HL-60/S4 treated with phorbol 12-myristate 13-acetate at 8.2 ng/mL for 4 days and 3 days (cell line): ENCODE results near the gene ANTXR1.

ENCODE experiments used
- in situ Hi-C: fragments of 300-500 bp; cut with MboI; formaldehyde crosslinking; loops from 2 replicates; pipeline ENCODE4 v1.15.0; 2022; ENCODE audit warnings: low sequenced_read_pairs

ANTXR1 gene

DNA sequence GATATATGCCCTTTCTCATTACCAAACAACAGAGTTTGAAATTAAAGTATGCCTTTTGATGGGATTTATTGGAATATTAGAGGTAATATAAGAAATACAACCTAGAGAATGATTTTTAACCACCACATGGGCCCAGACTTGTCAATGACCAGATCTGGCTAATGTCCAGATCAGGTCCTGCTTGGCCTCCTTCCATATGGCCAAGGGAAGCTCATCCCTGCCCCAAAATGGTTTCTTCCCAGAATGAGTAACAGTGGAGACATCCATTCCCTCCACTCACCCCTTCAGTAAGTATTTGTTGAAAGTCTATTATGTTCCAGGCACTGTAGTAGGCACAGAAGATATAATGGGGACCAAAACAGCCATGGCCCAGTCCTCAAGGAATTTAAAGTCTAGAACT lies 54.9 kb downstream of the ANTXR1 start:
- in situ Hi-C loops, result no loop called here

DNA sequence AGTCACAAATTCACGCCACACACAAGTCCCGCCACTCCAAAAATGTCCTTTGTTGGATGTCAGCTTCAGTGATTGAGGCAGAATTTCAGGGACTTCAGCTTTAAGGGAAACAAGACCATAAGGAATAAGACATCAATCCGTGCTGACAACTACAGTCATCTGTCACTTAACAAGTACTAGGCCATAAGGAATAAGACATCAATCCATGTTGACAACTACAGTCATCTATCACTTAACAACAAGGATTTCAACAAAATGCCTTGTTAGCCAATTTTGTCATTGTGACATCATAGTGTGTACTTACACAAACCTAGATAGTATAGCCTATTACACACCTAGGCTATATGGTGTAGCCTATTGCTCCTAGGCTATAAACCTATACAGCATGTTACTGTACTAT lies 58.0 kb downstream of the ANTXR1 start:
- in situ Hi-C loops, result no loop called here

- in situ Hi-C loops, result no loop called here
These were observed 61.1 kb downstream of the ANTXR1 start for GRCh38 chr2:69073928-69074570.

DNA sequence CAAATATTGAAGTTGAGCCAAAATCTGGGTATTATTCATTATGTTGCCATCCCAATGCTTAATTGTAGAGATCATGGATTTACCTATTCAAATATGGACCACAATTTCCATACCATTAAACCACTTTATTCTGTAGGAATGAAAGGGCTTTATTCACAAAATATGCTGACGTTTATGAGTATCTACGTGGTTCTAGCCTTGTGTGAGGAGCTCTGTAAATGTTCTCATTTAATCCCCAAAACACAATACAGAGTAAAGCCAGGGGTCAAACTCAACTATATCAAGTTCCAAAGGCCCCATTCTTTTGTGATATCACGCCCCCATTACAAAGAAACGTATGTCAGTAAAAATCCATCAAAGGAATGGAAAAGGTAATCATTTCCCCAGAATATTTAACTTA lies 61.9 kb downstream of the ANTXR1 start:
- in situ Hi-C loops, result no loop called here

- in situ Hi-C loops, result no loop called here
These were observed 62.5 kb downstream of the ANTXR1 start for GRCh38 chr2:69075486-69075885.

DNA sequence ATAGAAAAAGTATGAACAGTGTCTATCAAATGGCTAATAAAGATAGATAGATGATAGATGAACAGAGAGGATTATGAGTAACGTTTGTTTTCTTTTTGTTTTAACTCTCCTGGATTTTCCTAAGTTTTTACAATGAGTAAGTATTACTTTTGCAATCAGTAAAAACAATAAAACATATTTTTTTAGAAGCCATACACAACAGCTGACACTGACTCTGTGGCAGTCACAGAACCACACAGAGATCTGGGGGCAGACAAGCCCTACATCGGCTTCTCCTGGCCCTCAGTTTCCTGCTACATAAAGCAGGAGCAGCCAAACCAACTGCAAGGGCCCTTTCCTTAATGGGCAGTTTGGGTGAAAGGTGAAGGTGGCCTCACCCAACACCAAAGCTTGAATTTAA lies 63.6 kb downstream of the ANTXR1 start:
- in situ Hi-C loops, result no loop called here

DNA sequence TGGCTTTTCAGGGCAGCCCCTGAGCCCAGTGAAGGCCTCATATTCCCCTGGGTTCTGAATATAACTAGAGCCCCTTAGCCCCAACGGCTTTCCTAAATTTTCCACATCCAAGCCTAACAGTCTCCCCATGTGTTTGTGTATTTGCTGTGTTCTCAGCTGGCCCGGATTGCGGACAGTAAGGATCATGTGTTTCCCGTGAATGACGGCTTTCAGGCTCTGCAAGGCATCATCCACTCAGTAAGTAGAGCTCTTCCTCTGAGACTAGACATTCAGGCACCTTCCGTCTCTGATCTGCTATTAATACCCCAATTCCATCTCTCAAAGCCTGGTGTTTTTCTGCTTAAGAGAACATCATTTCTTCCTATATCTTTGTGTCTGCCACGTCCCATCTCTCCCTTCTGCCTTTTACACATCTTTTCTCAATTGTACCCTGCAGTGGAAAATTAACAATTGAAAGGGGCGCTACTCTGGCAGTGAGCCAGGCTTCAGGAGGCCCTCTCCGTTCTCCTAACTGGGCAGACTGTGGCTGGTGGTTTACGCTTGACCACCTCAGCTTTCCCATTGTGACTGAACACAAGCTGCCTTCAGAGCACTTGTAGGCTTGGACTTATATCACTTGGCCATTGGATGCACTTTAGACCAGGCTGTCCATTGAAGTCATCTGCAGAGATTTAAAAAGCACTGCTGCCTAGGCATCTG lies 64.4 kb downstream of the ANTXR1 start:
- in situ Hi-C loops, result no loop called here

DNA sequence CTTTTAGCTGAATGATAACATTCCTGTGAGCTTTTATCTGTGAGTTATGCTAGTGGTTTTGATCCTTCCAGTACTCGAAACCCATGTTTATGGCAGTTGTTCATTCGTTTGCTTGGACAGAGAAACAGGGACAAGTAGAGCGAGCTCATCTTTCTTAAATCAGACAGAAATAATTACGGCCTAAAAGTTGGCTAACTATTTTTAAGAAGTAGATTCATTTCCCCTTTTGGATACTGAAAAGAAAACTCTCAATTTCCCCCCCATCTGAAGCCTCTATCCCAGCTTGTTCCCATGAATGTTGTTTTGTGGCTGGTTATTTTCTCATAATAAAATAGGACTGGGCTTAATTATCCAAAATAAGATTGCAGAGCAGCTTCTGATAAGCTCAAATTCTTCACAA lies 67.1 kb downstream of the ANTXR1 start:
- in situ Hi-C loops, result no loop called here

DNA sequence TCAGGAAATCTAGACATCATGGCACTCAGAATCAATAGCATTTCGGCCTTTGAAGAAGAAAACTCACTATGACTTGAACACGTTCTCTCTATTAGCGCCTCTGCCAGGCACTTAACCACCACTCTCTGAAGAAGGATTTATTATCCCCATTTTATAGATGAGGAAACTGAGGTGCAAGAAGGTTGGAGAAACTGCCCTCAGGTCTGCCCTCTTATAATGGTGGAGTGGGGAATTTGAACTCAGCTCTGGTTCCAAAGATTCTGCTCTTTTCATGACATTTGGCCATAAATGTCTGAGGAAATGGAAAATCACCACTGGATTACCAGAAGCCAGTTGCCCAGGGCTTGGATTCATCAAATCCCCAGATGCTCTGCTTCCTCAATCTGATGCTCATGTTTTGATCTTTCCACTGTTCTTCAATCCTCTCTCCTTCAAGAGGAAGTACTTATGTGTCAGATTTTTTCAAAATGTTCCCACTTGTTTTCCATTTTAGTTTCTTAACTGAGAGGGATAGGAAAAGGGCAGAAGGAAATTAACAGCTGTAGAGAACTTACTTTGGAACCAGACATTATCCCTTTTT lies 68.1 kb downstream of the ANTXR1 start:
- in situ Hi-C loops, result no loop called here

DNA sequence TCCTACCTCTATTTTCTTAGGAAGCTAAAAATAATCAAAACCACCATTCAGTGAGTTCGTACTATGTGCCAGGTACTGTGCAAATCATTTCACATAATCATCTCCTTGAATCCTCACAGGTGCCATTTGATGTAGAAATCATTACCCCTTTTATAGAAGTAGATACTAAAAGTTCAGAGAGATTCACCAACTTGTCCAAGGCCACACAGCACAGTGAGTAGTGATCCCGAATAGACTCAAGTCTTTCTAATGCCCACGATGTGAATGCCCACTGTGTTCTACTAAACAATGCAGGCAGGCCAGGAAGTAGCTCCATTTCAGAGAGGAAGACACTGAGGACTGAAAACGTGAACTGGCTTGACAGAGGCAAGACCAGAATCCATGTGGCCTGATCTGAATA lies 68.8 kb downstream of the ANTXR1 start:
- in situ Hi-C loops, result no loop called here

- in situ Hi-C loops, result no loop called here
These were observed 69.5 kb downstream of the ANTXR1 start for GRCh38 chr2:69082430-69082997.

GRCh38 chr2:69083235-69083748 lies 70.3 kb downstream of the ANTXR1 start:
- in situ Hi-C loops, result no loop called here

- in situ Hi-C loops, result no loop called here
These were observed 71.5 kb downstream of the ANTXR1 start for GRCh38 chr2:69084492-69084891.

DNA sequence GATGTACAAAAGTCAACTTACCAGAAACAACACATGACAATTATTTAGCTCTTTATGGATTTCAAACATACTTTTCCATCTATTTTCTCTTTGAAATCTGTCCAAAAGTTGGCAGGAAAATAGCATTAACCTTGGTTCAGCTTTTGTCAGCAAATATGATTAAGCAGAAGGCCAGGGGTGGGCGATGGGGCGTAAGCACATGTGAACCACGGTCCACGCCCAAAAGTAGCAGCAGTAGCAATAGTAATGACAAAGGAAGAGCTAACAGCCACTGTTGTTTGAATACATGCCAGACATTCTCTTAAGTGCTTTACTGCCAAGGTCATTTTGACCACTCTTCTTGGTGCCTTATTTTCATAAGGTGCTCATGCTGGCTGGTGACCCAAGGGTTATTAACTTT lies 73.5 kb downstream of the ANTXR1 start:
- in situ Hi-C loops, result no loop called here

GRCh38 chr2:69087211-69087911 lies 74.4 kb downstream of the ANTXR1 start:
- in situ Hi-C loops, result no loop called here

DNA sequence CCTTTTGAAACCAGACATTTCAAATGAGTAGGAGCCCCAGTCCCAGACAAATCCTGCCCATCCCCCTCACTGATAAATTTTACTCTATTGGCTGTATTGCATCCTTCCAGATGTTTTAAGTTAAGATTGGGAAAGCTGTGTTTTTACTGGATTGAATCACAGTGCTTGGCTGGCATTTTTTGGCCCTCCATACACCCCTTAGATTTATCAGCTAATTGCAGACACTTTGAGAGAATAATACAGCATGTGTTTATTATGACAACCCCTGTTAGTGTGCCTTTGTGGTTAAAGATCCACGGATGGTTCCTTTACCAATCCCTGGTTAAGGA lies 74.9 kb downstream of the ANTXR1 start:
- in situ Hi-C loops, result no loop called here

DNA sequence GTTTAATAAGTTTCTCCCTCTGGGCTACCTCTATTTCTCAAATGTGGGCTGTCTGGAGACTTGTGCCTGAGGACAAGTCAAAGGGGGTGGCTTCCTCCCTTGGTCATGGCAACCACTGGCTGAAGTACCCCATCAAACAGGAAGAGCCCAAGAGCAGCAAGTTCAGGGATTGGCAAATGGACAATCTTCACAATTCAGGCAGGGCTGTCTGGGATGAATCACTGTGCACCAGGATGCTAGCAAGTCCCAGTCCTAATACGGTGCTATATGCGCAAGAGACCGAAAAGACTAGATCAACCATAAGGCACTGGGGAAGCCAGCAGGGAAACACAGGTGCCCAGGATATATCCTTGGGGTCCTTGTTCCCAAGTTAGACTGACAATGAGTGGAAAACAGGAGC lies 75.5 kb downstream of the ANTXR1 start:
- in situ Hi-C loops, result no loop called here

- in situ Hi-C loops, result no loop called here
These were observed 76.3 kb downstream of the ANTXR1 start for GRCh38 chr2:69089266-69089665.

DNA sequence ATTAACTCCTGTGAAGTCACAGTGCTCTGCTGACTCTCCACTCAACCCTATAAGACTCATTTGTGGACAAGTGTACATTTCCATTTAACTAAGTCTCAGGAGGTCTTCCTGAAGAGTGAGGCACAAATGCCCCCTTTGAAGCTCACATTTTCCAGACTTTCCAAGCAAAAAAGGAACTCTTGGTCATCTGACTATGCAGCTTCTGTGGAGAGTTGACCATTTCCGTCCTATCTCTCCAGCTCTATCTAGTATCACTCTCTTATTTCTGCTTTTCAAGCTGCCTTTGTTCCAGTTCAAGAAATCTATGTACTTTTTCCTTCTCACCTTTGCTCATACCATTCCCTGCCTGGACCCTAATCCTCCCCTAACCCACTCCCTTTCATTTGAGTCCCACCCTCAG lies 77.0 kb downstream of the ANTXR1 start:
- in situ Hi-C loops, result no loop called here

DNA sequence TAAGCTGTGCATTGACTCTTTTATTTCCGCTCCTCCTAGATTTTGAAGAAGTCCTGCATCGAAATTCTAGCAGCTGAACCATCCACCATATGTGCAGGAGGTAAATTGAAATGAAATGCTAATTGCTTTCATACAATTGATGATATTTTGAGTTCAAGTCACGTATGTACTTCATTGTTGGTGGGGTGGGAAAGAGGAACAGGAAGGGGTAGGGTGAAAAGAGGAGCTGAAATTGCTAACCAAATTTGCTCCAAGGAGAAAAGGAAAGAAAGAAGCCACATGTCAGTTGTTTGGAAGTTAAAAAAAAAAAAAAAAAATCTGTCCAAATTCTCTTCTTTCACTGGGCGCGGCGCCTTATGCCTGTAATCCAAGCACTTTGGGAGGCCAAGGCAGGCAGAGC lies 77.8 kb downstream of the ANTXR1 start:
- in situ Hi-C loops, result no loop called here

- in situ Hi-C loops, result no loop called here
These were observed 79.9 kb downstream of the ANTXR1 start for GRCh38 chr2:69092857-69093256.
